Measurements from ENCODE around the gene TPSG1.
"Not testable (repeated sequence)": the region's sequence is repeated elsewhere in the genome, so short reads cannot be mapped to it uniquely, and the experiment has no call there.

The TPSG1 gene

DNA sequence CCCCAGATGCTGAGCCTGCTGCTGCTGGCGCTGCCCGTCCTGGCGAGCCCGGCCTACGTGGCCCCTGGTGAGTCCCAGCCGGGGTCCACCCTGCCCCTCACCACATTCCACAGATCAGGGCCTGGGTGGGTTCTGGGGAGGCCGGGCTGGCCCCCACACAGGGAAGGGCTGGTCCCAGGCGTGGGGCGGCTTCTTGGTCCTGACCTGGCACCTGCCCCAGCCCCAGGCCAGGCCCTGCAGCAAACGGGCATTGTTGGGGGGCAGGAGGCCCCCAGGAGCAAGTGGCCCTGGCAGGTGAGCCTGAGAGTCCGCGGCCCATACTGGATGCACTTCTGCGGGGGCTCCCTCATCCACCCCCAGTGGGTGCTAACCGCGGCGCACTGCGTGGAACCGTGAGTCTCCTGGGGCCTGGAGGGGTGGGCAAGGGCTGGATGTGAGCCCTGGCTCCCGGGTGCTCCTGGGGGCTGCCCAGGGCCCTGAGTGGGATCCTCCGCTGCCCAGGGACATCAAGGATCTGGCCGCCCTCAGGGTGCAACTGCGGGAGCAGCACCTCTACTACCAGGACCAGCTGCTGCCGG is 31.3 kb upstream of the TPSG1 start:
- not testable (repeated sequence) for DNase-seq

DNA sequence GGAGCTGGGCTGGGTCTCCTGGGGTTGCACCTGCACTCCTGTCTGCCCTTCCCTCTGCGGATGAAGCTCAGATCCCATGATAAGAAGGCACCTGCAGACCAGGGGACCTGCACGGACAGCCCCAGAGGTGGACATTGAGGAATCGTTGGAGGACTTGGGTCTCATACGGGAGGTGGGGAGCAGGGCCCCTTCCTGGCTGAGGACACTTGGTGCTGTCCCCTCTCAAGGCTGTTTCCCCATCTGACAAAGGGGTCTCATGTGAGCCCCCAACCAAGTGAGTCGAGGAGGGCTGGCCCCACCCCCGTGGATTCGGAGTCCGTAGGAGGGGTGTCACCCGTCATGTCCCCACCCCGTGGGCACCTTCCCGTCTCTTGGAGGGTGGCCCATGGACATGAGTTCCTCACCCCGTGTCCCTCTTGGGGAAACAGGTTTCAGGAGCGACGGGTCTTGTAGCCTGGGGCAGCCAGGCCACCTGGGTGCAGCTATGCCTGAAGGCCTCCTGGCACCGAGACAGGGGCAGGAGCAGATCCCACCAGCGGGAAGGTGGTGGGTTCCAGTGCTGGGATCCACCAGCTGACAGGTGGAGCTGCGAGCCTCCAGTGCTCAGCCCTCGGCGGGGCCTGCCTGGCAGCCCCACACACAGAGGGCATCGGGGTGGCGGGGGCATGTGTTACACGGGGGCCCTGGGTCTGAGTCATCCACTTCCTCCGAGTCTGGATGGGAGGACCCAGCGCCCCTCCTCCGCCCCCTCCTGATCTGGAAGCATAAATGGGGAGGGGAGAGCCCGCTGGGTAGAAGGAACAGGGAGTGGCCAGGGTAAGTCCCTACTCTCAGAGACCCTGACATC is 30.4 kb upstream of the TPSG1 start, which contains the start of gene TPSD1:
Gene TPSD1 (plus strand): TSS at position 794 of the 847 bp plus-strand sequence. CDS start 212 bp downstream, outside the sequence.
- DNase-seq, result not testable (repeated sequence)

DNA sequence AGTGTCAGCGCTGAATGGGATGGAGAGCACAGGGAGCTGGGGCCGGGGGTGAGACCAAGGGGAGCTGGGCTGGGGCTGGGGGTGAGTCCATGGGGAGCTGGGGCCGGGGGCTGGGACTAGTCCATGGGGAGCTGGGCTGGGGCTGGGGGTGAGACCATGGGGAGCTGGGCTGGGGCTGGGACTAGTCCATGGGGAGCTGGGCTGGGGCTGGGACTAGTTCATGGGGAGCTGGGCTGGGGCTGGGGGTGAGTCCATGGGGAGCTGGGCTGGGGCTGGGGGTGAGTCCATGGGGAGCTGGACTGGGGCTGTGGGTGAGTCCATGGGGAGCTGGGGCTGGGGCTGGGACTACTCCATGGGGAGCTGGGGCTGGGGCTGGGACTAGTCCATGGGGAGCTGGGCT is 29.8 kb upstream of the TPSG1 start:
- not testable (repeated sequence) for DNase-seq

DNA sequence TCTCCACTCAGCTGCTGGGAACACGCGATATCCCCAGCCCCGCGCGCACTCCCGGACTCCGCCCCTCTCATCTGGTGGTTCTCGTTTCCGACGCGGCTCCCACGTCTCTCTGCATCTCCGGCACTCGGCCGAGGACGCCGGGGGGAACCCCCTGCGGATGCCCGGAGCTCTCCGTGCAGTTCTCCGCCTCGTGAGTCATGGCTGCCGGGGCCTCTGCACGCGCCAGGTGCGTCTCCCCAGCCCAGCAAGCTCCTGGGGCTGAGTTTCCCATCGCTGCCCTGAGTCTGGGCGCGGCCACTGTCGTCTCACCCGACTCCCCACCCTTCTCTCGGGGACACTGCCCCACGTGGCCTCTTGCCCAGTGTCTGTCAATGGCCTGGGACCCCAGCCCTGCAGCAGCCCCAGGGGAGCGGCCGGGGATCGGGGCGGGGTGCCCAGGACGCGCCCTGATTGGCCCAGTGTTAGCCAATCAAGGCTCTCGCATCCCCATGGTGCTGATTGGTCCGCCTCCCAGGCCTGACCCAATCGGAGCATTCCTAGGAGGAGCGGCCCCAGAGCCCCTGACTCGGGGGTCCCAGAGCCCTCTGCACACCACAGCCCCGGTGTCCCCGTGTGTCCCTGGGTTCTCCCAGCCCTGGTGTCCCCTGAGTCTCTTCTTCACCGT is 28.8 kb upstream of the TPSG1 start:
- DNase-seq, result not testable (repeated sequence)

DNA sequence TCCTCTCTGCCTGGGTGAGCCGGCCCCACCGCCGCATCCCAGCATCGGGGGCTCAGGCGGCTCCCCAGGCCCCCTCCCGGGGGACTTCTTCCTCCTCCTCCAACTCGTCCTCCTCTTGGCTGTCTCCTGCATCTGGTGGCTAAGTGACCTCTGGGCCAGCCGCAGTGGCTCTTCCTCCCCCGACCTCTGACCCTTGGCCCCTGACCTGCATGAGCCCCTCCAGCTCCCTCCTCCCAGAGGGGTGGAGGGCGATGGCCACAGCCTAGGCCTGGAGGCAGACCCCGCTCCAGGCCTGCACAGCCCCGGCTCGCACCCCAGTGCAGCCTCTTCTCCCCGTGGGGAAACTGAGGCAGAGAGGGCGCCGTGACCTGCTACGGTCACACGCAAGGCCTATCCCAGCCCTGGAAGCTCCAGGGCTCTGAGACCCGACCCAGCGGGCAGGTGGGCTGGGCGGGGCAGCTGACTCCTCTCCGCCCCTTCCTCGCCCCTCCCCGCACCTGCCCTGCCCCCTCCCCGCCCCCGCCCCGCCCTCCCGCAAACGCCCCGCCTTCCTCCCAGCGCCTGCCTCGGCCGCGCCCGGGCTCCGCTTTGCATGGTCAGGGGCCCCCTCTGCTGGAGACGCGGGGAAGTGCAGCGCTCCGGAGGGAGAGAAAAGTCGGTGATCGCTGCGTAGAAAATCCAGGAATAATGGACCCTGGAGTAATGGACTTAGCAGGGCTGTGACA is 24.1 kb upstream of the TPSG1 start:
- not testable (repeated sequence) for DNase-seq

DNA sequence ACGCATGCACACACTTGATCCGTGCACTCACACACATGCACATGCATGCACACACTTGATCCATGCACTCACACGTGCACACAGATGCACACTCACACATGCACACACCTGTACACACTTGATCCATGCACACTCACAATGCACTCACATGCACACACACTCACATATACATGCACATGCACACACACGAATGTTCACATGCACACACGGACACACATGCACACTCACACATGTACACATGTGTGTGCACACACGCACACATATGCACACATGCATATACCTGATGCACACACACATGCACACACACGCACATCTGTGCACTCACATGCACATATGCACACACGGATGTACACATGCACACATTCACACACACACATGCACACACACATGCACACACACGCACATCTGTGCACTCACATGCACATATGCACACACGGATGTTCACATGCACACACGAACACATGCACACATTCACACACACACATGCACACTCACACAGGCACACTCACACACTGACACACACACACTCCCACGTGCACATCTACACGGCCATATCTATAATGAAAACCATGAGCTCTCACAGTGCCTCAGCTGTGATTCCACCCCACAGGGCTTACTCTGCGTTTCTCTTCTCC is 23.0 kb upstream of the TPSG1 start:
- not testable (repeated sequence) for DNase-seq

DNA sequence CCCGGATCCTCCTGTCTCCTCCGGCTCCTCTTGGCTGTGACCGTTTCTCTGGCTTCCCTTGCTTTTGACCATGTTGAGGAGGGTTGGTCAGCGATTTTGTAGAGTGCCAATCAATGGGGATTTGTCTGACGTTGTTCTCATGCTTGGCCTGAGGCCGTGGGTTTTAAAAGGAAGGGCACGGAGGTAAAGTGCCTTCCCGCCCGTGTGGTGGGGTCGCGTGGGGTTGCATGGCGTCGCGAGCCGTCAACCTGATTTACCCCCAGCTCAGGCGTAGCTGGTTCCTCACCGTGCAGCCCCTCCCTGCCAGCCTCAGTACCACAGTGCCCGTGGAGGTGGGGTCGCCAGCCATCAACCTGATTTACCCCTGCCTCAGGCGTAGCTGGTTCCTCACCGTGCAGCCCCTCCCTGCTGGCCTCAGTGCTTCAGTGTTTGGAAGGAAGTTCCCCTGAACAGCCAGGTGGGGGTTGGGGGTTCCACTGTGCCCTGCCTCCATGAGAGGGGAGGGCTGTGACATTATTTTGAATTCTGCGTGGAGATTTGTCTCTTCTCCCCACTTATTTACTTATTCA is 20.5 kb upstream of the TPSG1 start:
- no peak for DNase-seq

DNA sequence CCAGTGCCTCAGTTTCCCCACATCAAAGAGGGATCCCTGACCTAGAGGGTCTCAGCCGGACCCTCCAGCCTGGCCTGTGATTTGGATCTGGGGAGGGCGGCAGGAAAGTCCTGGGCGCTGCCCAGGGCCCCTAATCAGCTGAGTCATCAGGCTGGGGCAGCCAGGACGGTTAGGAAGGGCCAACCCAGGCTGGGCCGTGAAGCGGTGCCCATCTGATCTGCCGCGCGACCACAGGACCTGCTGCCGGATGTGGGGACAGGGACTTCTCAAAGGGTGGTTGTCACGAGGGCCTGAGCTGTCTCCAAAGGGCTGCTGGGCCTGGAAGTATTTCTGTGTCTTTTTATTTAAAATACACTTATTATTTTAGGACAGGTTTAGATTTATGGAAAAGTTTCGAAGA is 19.8 kb upstream of the TPSG1 start:
- peak; percentile 23 to 65 (median 54) for DNase-seq

DNA sequence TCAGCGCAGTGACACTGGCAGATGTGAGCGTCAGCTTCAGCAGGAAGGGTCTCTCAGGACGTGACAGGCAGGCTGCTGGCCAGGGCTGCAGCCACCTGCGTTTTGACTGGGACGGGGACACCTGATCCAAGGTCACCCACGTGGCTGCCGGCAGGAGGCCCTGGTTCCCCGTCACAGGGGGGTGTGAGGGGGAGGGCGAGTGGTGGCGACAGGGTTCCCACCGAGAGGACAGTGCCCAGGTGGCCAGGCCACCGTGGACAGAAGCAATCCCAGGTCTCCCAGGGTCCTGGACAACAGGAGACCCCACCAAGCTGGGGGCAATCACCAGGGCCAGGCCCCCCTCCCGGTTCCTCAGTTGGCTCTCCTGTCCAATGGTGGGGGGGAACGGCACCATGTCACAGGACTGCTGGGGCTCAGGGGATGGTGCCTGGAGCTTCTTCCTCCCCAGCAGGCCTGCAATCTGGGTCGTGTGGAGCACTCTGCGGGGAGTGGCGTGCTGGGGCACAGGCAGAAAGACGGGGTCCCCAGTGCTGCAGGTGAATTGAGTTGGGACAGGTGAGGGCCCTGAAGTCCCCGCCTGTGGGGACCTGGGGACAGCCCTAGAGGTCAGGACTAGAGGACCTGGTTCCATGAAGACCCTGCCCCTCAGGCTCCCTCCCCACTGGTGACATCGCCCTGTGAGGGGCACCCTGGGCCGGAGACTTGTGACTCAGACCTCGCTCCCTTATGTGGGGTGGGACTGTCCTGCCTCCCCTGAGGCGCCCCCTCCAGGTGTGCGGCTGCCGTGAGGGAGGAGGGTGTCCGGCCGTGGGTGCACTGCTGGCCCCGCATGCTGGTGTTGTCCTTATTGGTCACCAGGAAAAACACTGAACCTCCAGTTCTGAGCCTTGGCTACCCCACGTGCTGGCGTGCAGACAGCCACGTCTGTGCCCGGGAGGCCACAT is 19.1 kb upstream of the TPSG1 start:
- not testable (repeated sequence) for DNase-seq

DNA sequence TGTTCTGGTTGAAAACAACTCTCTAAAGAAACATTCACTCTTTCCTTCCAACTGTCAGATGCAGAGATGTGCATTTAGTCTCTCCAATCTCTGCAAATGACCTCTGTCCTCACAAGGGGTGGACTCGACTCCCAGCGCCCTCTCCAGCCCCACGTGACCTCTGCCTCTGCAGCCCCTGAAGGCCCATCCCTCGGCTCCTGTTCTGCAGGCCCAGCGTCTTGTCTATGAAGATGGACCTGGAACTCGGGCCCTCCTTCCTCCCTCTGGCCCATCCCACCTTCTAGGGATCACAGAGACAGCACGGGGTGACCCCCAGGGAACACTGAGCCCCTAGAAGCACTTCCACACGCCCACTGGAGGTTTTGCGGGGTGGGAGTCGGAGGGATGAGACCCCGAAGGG is 18.3 kb upstream of the TPSG1 start:
- DNase-seq, result not testable (repeated sequence)

DNA sequence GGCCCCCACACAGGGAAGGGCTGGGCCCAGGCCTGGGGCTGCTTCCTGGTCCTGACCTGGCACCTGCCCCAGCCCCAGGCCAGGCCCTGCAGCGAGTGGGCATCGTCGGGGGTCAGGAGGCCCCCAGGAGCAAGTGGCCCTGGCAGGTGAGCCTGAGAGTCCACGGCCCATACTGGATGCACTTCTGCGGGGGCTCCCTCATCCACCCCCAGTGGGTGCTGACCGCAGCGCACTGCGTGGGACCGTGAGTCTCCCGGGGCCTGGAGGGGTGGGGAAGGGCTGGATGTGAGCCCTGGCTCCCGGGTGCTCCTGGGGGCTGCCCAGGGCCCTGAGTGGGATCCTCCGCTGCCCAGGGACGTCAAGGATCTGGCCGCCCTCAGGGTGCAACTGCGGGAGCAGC is 16.0 kb upstream of the TPSG1 start:
- not testable (repeated sequence) for DNase-seq

DNA sequence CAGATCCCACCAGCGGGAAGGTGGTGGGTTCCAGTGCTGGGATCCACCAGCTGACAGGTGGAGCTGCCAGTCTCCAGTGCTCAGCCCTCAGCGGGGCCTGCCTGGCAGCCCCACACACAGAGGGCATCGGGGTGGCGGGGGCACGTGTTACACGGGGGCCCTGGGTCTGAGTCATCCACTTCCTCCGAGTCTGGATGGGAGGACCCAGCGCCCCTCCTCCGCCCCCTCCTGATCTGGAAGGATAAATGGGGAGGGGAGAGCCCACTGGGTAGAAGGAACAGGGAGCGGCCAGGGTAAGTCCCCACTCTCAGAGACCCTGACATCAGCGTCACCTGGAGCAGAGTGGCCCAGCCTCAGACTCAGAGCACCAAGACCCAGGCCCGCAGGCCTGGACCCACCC is 15.4 kb upstream of the TPSG1 start, which contains the start of gene TPSAB1:
Gene TPSAB1 (plus strand): TSS at position 270 of the 400 bp plus-strand sequence. CDS start 234 bp downstream, outside the sequence.
- DNase-seq, result not testable (repeated sequence)

DNA sequence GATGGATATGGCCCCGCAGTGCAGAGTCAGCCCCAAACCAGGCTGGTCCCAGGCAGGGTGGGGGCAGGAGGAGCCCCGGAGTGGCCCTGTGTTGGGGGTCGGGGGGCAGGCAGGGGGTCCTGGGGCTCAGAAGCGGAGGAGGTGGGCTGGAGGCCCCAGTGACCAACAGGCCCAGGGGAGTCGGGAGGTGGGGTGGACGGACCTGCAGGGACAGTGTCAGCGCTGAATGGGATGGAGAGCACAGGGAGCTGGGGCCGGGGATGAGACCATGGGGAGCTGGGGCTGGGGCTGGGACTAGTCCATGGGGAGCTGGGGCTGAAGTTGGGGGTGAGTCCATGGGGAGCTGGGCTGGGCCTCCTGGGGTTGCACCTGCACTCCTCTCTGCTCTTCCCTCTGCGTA is 14.5 kb upstream of the TPSG1 start:
- not testable (repeated sequence) for DNase-seq

DNA sequence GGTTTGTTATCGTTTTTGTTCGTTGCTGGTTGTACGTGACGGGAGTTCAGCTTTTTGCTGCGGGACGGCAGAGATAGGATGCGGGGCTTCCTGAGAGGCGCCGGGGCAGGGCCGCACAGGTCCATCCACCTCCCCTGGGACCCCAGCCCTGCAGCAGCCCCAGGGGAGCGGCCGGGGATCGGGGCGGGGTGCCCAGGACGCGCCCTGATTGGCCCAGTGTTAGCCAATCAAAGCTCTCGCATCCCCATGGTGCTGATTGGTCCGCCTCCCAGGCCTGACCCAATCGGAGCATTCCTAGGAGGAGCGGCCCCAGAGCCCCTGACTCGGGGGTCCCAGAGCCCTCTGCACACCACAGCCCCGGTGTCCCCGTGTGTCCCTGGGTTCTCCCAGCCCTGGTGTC is 13.8 kb upstream of the TPSG1 start:
- DNase-seq, result not testable (repeated sequence)

DNA sequence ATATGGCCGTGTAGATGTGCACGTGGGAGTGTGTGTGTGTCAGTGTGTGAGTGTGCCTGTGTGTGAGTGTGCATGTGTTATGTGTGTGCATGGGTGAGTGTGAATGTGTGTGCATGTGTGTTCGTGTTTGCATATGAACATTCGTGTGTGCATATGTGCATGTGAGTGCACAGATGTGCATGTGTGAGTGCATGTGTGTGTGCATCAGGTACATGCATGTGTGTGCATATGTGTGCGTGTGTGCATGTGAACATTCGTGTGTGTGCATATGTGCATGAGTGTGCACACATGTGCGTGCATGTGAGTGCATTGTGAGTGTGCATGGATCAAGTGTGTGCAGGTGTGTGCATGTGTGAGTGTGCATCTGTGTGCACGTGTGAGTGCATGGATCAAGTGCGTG is 12.9 kb upstream of the TPSG1 start:
- no peak for DNase-seq

DNA sequence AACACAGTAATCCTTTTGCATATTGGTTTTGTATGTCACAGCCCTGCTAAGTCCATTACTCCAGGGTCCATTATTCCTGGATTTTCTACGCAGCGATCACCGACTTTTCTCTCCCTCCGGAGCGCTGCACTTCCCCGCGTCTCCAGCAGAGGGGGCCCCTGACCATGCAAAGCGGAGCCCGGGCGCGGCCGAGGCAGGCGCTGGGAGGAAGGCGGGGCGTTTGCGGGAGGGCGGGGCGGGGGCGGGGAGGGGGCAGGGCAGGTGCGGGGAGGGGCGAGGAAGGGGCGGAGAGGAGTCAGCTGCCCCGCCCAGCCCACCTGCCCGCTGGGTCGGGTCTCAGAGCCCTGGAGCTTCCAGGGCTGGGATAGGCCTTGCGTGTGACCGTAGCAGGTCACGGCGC is 11.6 kb upstream of the TPSG1 start:
- not testable (repeated sequence) for DNase-seq

DNA sequence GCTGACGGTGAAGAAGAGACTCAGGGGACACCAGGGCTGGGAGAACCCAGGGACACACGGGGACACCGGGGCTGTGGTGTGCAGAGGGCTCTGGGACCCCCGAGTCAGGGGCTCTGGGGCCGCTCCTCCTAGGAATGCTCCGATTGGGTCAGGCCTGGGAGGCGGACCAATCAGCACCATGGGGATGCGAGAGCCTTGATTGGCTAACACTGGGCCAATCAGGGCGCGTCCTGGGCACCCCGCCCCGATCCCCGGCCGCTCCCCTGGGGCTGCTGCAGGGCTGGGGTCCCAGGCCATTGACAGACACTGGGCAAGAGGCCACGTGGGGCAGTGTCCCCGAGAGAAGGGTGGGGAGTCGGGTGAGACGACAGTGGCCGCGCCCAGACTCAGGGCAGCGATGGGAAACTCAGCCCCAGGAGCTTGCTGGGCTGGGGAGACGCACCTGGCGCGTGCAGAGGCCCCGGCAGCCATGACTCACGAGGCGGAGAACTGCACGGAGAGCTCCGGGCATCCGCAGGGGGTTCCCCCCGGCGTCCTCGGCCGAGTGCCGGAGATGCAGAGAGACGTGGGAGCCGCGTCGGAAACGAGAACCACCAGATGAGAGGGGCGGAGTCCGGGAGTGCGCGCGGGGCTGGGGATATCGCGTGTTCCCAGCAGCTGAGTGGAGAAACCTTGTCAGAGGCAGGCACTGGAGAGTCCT is 7.1 kb upstream of the TPSG1 start:
- DNase-seq, result not testable (repeated sequence)

DNA sequence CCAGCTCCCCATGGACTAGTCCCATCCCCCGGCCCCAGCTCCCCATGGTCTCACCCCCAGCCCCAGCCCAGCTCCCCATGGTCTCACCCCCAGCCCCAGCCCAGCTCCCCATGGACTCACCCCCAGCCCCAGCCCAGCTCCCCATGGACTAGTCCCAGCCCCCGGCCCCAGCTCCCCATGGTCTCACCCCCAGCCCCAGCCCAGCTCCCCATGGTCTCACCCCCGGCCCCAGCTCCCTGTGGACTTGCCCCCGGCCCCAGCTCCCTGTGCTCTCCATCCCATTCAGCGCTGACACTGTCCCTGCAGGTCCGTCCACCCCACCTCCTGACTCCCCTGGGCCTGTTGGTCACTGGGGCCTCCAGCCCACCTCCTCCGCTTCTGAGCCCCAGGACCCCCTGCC is 6.2 kb upstream of the TPSG1 start:
- not testable (repeated sequence) for DNase-seq

DNA sequence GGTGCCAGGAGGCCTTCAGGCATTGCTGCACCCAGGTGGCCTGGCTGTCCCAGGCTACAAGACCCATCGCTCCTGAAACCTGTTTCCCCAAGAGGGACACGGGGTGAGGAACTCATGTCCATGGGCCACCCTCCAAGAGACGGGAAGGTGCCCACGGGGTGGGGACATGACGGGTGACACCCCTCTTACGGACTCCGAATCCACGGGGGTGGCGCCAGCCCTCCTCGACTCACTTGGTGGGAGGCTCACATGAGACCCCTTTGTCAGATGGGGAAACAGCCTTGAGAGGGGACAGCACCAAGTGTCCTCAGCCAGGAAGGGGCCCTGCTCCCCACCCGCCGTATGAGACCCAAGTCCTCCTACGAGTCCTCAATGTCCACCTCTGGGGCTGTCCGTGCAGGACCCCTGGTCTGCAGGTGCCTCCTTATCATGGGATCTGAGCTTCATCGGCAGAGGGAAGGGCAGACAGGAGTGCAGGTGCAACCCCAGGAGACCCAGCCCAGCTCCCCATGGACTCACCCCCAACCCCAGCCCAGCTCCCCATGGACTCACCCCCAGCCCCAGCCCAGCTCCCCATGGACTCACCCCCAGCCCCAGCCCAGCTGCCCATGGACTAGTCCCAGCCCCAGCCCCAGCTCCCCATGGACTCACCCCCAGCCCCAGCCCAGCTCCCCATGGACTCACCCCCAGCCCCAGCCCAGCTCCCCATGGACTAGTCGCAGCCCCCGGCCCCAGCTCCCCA is 5.6 kb upstream of the TPSG1 start:
- DNase-seq, result peak in 1 of 3 donors; percentile 8
